NB4 (cell line): Measurements from ENCODE around the gene UVRAG.

ENCODE experiments used
- DNase-seq: peaks from one replicate; pipeline ENCODE4 v3.0.0; 2010; ENCODE audit warnings: low read depth
- H3K4me3 ChIP-seq: one replicate; pipeline ENCODE4 v1.5.1; 2011; ENCODE audit warnings: mild to moderate bottlenecking, low read depth, low read length, moderate library complexity
- MAX ChIP-seq: IDR thresholded peaks from 2 replicates; pipeline ENCODE4 v1.6.1; 2011; ENCODE audit warnings: low read depth, low read length
- MYC ChIP-seq: IDR thresholded peaks from 2 replicates; pipeline ENCODE4 v1.6.1; 2011; ENCODE audit warnings: low read depth, low read length
- POLR2A ChIP-seq: IDR thresholded peaks from 2 replicates; pipeline ENCODE4 v1.6.1; 2011; ENCODE audit warnings: mild to moderate bottlenecking; ENCODE audit not compliant: insufficient read length; ENCODE audit errors: extremely low read depth
- TF ChIP-seq, protein P1 (sequence below): IDR thresholded peaks from one replicate; pipeline ENCODE4 v1.5.1; 2012; ENCODE audit warnings: low read depth, low read length

UVRAG gene

GRCh38 chr11:76085270-76085669, 270.3 kb downstream of the UVRAG start:
- H3K4me3 ChIP-seq: no peak overlapping the region
- TF ChIP-seq MAX (no peak), MYC (no peak), POLR2A (no peak)
- TF ChIP-seq, protein P1, sequence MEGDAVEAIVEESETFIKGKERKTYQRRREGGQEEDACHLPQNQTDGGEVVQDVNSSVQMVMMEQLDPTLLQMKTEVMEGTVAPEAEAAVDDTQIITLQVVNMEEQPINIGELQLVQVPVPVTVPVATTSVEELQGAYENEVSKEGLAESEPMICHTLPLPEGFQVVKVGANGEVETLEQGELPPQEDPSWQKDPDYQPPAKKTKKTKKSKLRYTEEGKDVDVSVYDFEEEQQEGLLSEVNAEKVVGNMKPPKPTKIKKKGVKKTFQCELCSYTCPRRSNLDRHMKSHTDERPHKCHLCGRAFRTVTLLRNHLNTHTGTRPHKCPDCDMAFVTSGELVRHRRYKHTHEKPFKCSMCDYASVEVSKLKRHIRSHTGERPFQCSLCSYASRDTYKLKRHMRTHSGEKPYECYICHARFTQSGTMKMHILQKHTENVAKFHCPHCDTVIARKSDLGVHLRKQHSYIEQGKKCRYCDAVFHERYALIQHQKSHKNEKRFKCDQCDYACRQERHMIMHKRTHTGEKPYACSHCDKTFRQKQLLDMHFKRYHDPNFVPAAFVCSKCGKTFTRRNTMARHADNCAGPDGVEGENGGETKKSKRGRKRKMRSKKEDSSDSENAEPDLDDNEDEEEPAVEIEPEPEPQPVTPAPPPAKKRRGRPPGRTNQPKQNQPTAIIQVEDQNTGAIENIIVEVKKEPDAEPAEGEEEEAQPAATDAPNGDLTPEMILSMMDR: no peak
- no peak for DNase-seq

GRCh38 chr11:76086743-76087635, 272.0 kb downstream of the UVRAG start:
- H3K4me3 ChIP-seq: no peak overlapping the region
- no peak for DNase-seq
- TF ChIP-seq MAX (no peak), POLR2A (no peak), MYC (no peak)
- TF ChIP-seq, protein P1: no peak

- no peak for DNase-seq
- TF ChIP-seq MAX (no peak), POLR2A (no peak), MYC (no peak)
- no peak overlapping the region for H3K4me3 ChIP-seq
Measured at GRCh38 chr11:76087749-76088148, 272.7 kb downstream of the UVRAG start.

GRCh38 chr11:76088511-76088910, 273.5 kb downstream of the UVRAG start:
- TF ChIP-seq, protein P1: no peak
- no peak for TF ChIP-seq POLR2A
- no peak for TF ChIP-seq MAX
- no peak for TF ChIP-seq MYC
- no peak for DNase-seq
- H3K4me3 ChIP-seq: no peak overlapping the region

DNA sequence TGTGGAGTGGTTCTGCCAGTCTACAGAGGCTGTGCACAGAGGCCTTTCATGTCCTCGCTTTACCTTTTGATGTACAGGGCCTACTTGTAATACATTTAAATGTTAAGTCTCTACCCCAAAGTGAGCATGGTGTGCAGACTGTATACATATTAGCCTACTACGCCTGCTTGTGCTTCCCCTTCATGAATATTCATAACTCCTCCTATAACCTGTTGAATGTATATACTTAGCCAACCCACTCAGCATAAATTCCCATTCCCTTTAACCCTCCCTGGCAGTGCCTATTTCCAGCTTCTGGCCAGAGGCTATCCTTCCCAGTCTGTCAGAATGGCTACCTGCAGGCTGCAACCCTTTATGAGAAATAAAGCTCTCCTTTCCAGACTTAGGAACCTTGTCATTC, 275.2 kb downstream of the UVRAG start:
- TF ChIP-seq POLR2A (no peak), MAX (no peak), MYC (no peak)
- TF ChIP-seq, protein P1: no peak
- no peak overlapping the region for H3K4me3 ChIP-seq
- no peak for DNase-seq

- H3K4me3 ChIP-seq: no peak overlapping the region
- TF ChIP-seq MAX (no peak), POLR2A (no peak)
- TF ChIP-seq, protein P1: no peak
- no peak for DNase-seq
Measured at GRCh38 chr11:76090821-76091220, 275.8 kb downstream of the UVRAG start.
